Stimulated activated CD4-positive, alpha-beta T cell treated with anti-CD3 and anti-CD28 coated beads, Interleukin-4, amount 100 ng/mL, for 48 hours (primary cell): ENCODE data around the gene PAQR5.
"Not testable (repeated sequence)": the region's sequence is repeated elsewhere in the genome, so short reads cannot be mapped to it uniquely, and the experiment has no call there.

Source experiments
- DNase-seq, 2 donors: peaks; one replicate each; pipeline ENCODE4 v3.0.0-alpha.2; 2020; ENCODE audit warnings: low read depth in 2 of 2

The PAQR5 gene

GRCh38 chr15:69316291-69316690 lies 17.6 kb downstream of the PAQR5 start:
- DNase-seq, result no peak

- no peak for DNase-seq
Observed at GRCh38 chr15:69317392-69317841, 18.7 kb downstream of the PAQR5 start.

- no peak for DNase-seq
Observed at GRCh38 chr15:69318033-69318432, 19.3 kb downstream of the PAQR5 start.

- DNase-seq, result peak in 1 of 2 donors; percentile 6
Observed at GRCh38 chr15:69319384-69320375, 21.0 kb downstream of the PAQR5 start.

- no peak for DNase-seq
Observed at GRCh38 chr15:69320977-69321554, 22.4 kb downstream of the PAQR5 start.

GRCh38 chr15:69323893-69324430 lies 25.2 kb downstream of the PAQR5 start:
- no peak for DNase-seq

- DNase-seq, result no peak
Observed at GRCh38 chr15:69324565-69324964, 25.9 kb downstream of the PAQR5 start.

- no peak for DNase-seq
Observed at GRCh38 chr15:69325456-69325971, 26.8 kb downstream of the PAQR5 start.

GRCh38 chr15:69328080-69328479 lies 29.4 kb downstream of the PAQR5 start:
- DNase-seq, result no peak

GRCh38 chr15:69328739-69329138 lies 30.0 kb downstream of the PAQR5 start:
- no peak for DNase-seq

GRCh38 chr15:69337138-69337537 lies 38.4 kb downstream of the PAQR5 start:
- DNase-seq, result no peak

GRCh38 chr15:69338535-69339213 lies 40.0 kb downstream of the PAQR5 start:
- DNase-seq, result no peak

GRCh38 chr15:69339214-69339543 lies 40.5 kb downstream of the PAQR5 start:
- DNase-seq, result not testable (repeated sequence)

- DNase-seq, result no peak
Observed at GRCh38 chr15:69340243-69340900, 41.7 kb downstream of the PAQR5 start.

- no peak for DNase-seq
Observed at GRCh38 chr15:69341356-69341755, 42.6 kb downstream of the PAQR5 start.

GRCh38 chr15:69342460-69343076 lies 43.9 kb downstream of the PAQR5 start:
- DNase-seq, result no peak

- no peak for DNase-seq
Observed at GRCh38 chr15:69343133-69343532, 44.4 kb downstream of the PAQR5 start.

GRCh38 chr15:69344238-69344637 lies 45.5 kb downstream of the PAQR5 start:
- DNase-seq, result no peak

- no peak for DNase-seq
Observed at GRCh38 chr15:69346112-69346511, 47.4 kb downstream of the PAQR5 start.

- DNase-seq, result no peak
Observed at GRCh38 chr15:69351333-69351732, 52.6 kb downstream of the PAQR5 start.

- DNase-seq, result no peak
Observed at GRCh38 chr15:69351884-69352283, 53.2 kb downstream of the PAQR5 start.
